SIG-M5 treated with dmso at 0.1 percent for 504 hours (cell line): ENCODE results near the gene CTNNBIP1.

Source experiments
- DNase-seq: peaks from one replicate; lab custom pipeline; 2025; ENCODE audit not compliant: unreplicated experiment; lab: John Stamatoyannopoulos, UW

The CTNNBIP1 gene

GRCh38 chr1:9859281-9860014, 50.6 kb downstream of the CTNNBIP1 start:
- no peak for DNase-seq

GRCh38 chr1:9858293-9859035, 51.6 kb downstream of the CTNNBIP1 start:
- no peak for DNase-seq

- peak; percentile 3 for DNase-seq
These were observed 54.9 kb downstream of the CTNNBIP1 start for GRCh38 chr1:9855186-9855585.

DNA sequence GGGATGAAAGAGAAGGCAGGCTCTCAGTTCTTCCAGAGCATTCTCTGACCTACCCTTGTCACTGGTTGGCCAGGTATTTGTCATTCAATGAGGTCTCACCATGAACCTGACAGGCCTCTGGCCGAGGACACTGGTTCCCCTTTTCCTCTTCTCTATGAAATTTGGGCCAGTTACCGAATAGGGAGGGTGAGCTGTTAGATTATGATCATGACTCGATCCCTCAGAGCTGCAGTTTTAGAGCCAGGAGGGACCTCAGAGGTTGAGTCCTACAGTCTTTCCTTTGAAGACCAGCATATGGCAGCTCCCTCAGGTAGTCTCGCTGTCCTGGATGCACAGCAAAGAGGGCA, 56.8 kb downstream of the CTNNBIP1 start:
- no peak for DNase-seq

DNA sequence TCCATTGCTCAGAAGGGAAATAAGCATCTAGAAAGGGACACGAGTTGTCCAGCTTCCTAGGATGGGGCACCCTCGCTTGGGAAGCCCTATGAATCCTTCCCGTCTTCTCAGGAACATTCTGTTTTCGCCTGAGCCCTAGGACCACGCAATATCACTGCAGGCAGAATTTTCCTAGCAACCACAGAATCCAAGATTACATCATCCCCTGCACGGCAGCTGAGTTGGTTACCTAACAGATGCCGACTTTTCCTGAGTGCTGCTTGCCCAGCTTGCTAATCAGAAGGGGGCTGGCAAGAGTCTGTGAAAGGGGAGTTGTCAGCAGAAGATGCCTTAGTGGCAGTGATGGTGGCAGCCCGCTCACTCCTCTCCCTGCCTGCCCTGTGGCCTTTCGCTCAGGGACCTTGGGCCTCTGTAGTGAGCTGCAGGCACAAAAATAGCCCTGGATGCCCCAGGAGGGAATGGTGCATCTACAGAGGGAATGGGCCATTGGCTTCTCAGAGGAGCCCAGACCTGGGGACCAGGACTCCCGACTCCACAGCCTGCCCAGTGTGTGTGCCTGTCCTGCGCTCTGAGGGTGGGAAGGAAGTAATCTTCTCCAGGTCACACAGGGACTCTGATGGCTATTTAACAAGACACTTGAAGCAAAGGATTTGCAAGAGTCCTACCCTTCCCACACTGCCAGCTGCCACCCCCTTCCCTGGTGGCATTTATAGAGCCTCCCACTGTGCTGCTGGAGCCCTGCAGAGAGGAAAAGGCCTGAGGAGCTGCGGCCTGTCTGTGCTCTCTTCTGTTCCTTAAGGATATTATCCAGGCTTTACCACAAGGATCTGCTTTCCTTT, 57.4 kb downstream of the CTNNBIP1 start:
- DNase-seq = peak; percentile 34

- DNase-seq = no peak
These were observed 58.1 kb downstream of the CTNNBIP1 start for GRCh38 chr1:9852004-9852403.

- DNase-seq = no peak
These were observed 59.5 kb downstream of the CTNNBIP1 start for GRCh38 chr1:9850442-9851162.

- DNase-seq = no peak
These were observed 60.2 kb downstream of the CTNNBIP1 start for GRCh38 chr1:9849691-9850441.

DNA sequence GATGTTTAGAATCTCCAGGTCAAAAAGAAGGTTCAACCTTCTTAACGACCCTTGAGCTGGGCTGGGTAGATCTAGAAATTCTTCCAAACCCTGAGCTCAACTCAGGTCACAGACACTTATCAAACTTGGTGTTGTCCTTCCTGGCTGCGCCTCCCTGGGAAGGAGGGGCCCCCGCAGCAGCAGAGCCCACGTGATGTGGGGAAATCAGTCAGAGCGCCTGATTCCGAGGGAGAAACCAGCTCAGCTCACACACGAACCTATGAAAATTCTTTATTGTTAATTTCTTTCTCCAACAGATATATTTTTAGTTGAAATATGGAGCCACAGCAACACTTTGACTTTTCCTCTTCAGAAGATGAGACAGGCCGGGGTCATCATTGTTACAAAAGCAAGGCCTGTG, 62.0 kb downstream of the CTNNBIP1 start:
- DNase-seq = no peak

GRCh38 chr1:9847269-9847668, 62.8 kb downstream of the CTNNBIP1 start:
- no peak for DNase-seq

- DNase-seq = no peak
These were observed 63.4 kb downstream of the CTNNBIP1 start for GRCh38 chr1:9846611-9847171.

DNA sequence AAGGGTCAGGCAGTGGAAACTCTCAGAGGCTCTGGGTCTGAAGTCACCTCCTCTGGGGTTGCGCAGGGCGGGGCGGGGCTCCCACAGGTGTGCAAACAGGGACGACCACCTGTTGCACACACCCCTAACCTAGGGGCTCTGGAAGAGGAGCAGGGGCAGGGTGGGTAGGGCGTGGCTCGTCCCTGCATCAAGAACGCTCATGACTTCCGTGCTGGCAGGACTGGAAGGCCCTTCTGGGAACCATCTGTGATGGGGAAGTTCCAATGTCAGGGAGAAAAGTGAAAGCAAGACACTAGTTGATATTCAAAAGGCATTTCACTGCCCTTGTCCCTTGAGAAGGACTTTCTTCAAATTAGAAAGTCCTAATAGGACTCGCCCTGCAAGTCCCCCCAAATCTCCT, 64.2 kb downstream of the CTNNBIP1 start:
- no peak for DNase-seq

- no peak for DNase-seq
These were observed 65.3 kb downstream of the CTNNBIP1 start for GRCh38 chr1:9844756-9845155.

DNA sequence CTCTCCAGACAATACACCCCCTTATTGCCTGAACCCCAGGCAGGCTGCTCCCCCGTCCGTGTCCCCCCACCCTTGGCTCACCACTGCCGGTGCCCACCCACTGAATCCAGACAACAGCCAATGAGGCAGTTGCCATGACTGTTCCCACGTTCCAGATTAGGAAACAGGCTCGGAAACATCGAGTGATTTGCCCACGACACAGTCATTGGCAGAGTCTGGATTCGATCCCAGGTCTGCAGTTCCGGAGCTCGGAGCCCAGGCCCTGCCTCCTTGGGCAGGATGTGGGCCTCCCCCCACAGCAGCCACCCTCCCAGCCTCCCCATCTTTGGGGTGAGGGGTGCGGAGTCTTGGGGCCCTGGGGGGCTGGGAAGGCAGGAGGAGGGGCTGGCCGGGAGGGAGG, 66.0 kb downstream of the CTNNBIP1 start:
- DNase-seq = no peak

GRCh38 chr1:9843576-9843945, 66.5 kb downstream of the CTNNBIP1 start:
- DNase-seq = no peak

- DNase-seq = no peak
These were observed 67.1 kb downstream of the CTNNBIP1 start for GRCh38 chr1:9842781-9843575.

DNA sequence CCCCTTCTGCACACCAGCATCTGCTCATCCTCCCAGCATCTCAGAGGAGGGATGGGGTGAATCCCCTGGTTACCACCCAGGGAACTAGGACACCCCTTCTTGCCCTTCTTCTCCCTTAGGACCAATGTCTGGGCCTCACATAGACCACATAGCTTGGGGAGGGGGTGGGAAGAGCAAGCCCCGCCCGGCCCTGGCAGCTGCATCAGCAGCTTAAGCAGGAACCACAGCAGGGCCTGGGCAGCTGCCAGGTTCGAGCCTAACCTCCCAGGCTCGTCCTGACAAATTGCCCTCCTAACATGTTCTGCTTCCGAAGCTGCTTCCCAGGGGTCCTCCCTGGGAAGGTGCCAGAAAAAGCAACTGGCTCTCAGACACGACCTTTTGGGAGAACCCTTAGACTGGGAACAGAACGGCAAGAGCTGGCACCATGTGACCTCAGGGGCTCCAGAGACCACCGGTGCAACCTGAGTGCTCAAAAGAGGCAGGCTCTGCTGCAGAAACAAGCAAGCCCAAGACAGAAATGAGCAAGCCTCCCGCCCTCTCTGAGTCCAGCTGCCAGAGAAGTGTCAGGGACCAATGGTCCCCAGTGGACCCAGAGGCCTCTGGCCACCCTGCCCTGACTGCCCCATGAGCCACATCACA, 67.9 kb downstream of the CTNNBIP1 start:
- no peak for DNase-seq

DNA sequence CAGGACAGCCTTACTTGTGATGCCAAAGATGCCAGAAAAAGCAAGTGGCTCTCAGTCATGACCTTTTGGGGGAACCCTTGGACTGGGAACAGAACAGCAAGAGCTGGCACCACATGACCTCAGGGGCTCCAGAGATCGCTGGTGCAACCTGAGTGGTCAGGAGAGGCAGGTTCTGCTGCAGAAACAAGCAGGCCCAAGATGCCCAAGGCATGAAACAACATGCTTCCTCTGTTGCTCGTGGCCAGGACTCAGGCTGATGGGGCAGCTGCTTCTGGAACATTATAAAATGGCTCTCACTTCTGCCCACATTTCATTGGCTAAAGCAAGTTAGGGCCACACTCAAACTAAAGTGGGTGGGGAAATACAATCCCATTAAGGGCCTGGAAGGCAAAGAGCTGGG, 68.6 kb downstream of the CTNNBIP1 start:
- no peak for DNase-seq

DNA sequence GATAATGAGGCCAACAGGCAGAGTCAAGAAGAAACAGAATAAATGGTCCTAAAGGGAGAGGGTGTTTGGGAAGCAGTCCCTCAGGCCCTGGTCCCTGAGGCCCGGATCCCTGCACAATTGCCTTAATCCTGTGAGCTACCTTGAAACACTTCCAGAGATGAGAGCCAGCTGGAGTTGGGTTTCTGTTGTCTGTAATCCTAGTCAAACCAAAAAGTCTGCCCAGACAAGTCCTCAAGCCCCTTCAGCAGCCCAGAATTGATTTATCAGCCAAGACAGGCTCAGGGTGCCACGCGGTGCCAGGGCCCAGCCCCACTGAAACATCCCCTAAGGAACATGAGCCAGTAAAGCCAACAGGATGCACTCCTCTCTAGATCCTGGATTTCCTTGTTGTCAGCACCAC, 69.9 kb downstream of the CTNNBIP1 start:
- no peak for DNase-seq
